GM12891 (cell line): ENCODE data around the gene SOWAHA.

Experiments used
- POLR2A ChIP-seq: IDR thresholded peaks from 2 replicates; pipeline ENCODE4 v1.6.1; 2011; ENCODE audit warnings: low read depth, low read length, control low read depth
- POLR2AphosphoS5 ChIP-seq: IDR thresholded peaks from 2 replicates; pipeline ENCODE4 v1.6.1; 2011; ENCODE audit warnings: low read depth, low read length, control low read depth
- POU2F2 ChIP-seq: IDR thresholded peaks from 2 replicates; pipeline ENCODE4 v1.6.1; 2011; ENCODE audit warnings: low read depth, mild to moderate bottlenecking, control low read depth, low read length, moderate library complexity
- TAF1 ChIP-seq: IDR thresholded peaks from 2 replicates; pipeline ENCODE4 v1.6.1; 2011; ENCODE audit warnings: low read depth, low read length, control low read depth

DNA sequence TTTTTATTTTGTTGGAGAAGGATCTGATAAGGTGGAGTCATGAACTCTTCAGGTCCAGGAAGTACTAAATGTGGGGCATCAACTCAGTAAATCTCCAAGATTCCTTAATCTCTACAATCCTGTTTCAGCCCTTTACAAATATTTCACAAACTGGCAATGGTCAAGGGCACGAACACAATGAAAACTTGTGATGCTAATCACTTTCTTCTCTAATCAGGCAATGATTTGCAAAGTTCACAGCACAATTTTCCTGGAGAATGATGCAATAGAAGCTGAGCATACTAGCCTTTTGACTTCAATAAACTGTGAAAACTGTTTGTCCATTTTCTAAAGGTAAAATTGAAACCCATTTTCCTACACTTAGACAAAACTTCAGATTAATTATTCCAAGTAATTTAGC, 36.2 kb downstream of the SOWAHA start:
- TF ChIP-seq POLR2A (no peak), TAF1 (no peak), POLR2AphosphoS5 (no peak), POU2F2 (no peak)
